Raji (cell line): ENCODE measurements around the gene IFT20.

Source experiments
- POLR2A ChIP-seq: IDR thresholded peaks from 2 replicates; pipeline ENCODE4 v1.6.1; 2011; ENCODE audit warnings: low read depth, low read length, control low read depth; ENCODE audit not compliant: insufficient read depth

Gene IFT20

DNA sequence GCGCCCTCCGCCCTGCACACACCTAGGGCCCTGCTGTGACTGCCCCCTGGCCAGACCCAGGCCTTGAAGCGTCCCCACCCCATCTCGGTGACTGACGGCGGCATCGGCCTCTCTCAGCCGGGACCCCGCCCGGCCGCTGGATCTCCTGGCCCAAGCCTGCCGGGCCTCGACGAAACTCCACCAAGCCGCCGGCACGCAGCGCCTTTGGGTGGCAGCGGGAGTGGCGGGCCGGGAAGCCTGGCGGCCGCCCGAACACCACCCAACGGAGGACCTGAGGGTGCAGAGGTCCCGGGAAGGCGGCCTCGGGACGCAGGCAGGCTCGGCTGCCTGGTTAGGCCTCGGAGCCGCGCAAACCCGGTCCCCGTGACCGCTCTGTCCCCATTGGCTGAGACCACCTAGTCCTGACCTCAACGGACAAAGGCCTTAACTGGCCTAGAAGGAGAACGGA is 28.3 kb downstream of the IFT20 start:
- TF ChIP-seq POLR2A: no peak

DNA sequence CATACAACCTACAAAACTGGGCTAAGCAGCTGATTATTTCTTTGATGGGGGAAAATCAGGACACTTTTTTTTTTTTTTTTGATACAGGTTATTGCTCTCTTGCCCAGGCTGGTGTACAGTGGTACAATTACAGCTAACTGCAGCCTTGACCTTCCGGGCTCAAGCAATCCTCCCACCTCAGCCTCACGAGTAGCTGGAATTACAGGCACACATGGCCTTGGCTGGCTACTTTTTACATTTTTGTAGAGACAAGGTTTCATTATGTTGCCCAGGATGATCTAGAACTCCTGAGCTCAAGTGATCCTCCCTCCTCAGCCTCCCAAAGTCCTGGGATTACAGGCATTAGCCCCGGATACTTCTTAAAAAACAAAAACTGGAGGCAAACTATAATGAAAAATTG is 36.8 kb downstream of the IFT20 start:
- no peak for TF ChIP-seq POLR2A

DNA sequence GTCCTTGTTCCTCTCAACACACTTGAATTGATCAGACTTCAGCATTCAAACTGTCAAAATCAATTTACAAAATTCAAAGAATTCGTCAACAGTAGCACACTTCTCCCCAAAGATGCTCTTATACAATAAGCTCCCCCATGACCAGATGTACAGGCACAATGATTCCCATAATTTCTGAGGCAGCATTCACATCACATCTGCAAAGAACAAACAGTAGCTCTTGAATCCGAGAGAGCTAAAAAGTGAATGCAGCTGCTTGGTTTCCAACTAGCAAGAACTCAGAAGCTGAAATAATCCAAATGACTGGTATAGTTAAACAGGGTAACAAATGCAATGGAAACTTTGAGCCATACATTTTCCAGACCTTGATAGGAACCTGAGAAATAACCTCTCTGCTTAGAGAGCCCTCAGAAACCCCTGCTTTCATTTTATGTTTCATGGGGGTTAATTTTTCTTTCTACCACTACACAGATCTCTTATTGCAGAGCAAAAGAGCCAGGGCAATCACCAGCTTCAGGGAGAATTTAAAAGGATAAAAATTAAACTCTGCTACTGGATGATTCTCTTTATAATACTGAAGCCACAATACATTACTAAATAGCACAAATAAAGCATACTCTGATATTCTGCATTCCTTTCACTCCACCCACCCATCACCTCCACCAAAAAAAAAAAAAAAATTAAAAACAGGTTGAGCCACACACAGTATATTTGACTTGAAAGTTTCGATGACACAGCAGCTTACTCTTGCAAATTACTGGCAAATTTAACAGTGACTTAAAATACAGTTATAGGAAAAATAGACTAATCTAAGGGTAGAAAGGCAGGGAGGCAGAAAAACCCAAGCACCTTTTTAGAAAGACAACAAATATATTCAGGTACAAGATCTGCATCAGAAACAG is 39.3 kb downstream of the IFT20 start:
- TF ChIP-seq POLR2A: no peak

DNA sequence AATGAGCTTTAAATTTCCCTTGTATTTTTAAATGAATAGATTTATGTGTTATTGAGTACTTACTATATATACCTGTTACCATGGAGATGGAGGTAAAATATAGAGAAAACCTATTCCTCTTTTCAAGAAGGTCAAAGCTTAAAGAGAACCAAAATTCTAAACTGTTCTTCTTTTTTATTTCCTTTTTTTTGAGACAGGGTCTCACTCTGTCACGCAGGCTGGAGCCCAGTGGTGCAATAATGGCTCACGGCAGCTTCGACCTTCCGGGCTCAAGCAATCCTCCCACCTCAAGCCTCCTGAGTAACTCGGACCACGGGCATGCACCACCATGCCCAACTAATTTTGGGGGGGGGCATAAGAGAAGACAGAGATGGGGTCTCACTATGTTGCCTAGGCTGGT is 41.3 kb downstream of the IFT20 start:
- no peak for TF ChIP-seq POLR2A

DNA sequence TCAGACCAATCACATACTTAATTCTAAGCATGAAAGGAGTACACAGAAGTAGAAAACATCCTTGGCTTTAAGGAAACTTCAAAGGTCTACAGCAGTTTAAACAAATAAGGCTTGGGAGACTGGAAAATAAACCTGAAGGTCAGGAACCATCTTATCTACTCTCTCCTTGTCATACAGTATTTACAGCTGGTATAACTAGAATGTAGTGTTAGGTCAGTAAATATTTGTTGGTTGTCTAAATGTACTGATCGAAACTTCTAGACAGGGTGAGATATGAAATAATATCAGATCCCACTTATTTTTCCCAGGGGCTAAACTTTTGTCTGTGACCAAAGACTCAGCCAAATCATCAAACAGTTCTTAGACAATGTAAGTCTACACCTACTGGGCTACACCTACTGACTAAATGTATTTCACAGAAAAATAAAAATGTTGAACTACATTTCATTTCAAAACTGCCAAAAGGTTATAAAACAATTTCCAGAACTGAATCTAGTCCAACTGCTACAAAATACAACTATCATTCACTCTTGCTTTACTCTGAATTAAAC is 43.4 kb downstream of the IFT20 start:
- no peak for TF ChIP-seq POLR2A

DNA sequence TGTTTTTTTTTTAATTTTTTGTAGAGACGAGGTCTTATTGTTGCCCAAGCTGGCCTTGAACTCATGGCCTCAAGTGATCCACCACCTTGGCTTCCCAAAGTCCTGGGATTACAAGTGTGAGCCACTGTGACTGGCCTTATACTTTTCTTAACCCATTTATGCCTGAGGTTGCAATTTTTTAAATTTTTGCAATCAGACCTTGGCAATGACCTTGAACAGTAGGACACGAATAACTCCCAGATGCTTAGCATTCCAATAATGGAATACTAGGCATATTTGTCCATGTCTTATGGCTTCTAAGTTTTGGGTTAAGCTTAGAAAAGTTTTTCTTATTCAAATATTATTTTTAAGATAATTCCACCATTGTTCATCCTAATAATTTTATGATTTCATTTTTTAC is 44.6 kb downstream of the IFT20 start:
- TF ChIP-seq POLR2A: no peak

DNA sequence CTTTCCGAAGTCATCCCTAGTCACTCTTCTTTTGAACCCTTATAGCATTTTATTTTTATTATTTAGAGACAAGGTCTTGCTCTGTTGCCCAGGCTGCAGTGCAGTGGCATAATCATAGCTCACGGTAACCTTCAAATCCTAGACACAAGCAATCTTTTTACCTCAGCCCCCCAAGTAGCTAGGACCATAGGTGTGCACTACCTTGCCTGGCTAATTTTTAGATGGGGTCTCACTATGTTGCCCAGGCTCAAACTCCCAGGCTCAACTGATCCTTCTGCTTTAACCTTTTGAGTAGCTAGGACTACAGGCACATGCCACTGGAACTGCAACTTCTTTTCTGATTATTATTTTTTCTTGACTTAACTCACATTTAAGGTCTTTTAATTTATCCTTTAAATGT is 49.3 kb downstream of the IFT20 start:
- TF ChIP-seq POLR2A: no peak

DNA sequence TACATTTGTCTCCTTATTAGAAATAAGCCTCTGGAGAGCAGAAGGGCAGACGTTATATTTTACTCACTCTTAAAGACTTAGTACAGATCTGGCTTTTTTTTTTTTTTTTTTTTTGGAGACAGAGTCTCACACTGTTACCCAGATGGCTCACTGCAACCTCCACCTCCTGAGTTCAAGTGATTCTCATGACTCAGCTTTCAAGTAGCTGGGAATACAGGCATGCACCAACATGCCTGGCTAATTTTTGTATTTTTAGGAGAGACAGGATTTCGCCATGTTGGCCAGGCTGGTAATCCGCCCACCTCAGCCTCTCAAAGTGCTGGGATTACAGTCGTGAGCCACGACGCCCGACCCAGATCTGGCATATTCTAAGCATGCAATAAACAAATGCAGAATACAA is 52.7 kb downstream of the IFT20 start:
- TF ChIP-seq POLR2A: no peak

DNA sequence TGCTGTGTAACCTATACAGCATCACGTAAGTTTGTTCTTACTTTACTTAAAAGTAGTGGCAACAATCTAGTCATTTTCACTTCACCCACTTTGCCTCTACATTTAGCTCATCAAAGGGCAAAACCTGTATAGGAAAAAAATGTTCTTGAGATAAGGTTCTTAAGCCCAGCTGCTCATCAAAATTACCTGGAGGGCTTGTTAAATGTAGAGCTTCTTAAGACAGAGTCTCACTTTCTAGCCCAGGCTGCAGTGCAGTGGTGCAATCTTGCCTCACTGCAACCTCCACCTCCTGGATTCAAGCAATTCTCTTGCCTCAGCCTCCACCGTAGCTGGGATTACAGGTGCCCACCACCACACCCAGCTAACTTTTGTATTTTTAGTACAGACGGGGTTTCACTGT is 54.4 kb downstream of the IFT20 start:
- no peak for TF ChIP-seq POLR2A

DNA sequence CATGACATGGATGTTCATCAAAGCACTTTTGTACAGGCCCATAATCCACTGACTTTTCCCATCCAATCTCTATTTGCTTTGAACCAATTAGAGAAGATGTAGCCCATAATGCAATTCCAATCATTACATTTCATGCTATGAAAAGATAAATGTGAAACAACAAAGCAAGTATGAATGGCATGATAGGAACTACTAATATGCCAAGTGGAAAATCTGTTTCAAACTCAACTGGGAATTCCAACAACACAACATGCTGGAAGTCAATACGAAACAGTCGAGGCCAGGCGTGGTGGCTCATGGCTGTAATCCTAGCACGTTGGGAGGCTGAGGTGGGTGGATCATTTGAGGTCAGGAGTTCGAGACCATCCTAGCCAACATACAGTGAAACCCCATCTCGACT is 55.9 kb downstream of the IFT20 start:
- TF ChIP-seq POLR2A: no peak
